ENCODE measurements around the gene CHRND.
"Not testable (repeated sequence)": the region's sequence is repeated elsewhere in the genome, so short reads cannot be mapped to it uniquely, and the experiment has no call there.

CHRND gene

GRCh38 chr2:232543928-232544631, 18.1 kb downstream of the CHRND start:
- DNase-seq, result no peak

DNA sequence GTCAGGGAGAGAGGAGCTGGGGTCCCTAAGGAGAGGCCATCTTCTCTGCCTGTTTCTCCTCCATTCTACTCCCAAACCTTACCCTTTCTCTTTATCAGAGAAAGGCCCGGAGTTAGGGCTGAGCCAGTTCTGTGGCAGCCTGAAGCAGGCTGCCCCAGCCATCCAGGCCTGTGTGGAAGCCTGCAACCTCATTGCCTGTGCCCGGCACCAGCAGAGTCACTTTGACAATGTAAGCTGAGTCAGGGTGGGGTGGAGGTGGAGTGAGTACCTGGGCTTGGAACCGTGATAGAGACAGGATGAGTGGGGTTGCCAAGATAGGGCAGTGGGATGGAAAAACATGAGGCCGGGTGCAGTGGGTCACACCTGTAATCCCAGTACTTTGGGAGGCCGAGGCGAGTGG, 18.7 kb downstream of the CHRND start:
- DNase-seq, result no peak

DNA sequence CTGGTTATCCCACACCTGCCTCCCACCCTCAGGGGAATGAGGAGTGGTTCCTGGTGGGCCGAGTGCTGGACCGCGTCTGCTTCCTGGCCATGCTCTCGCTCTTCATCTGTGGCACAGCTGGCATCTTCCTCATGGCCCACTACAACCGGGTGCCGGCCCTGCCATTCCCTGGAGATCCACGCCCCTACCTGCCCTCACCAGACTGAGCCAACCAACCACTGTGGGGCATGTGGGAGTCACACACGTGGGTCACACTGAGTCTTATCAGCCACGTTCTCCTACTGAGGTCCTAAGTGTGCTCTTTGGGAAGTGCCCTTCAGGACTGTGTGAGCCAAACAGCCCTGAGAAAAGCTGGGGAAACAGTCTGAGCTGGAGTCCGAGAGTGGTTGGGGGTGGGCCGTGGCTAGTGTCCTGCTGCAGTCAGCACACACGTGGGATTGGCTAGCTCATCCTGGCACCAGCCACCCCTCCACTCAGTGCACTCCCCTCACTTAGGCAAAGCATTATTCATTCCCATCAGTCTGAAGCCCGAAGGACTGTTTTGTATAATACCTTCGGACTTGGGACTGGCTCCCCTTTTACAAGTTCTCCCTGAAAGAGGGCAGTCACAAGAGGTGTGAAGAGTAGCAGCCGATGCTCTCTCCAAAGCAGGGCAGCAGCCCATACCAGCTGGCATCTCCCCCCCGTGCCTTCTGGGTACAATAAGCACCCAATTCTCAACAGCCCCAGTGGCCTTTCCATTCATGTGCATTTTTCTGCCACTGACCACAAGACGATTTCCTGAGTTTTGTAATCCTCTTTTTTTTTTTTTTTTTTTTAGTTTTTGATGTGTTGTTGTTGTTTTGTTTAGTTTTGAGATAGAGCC, 19.8 kb downstream of the CHRND start:
- DNase-seq, result no peak

GRCh38 chr2:232547991-232548390, 22.0 kb downstream of the CHRND start:
- no peak for DNase-seq

- no peak for DNase-seq
Measured at GRCh38 chr2:232549655-232550353, 23.8 kb downstream of the CHRND start.

GRCh38 chr2:232550354-232551249, 24.6 kb downstream of the CHRND start, which contains the start of the genes EIF4E2 and TIGD1:
Gene EIF4E2 (plus strand): TSS chr2:232550689. CDS start chr2:232550725, 36 bp downstream.
Gene TIGD1 (minus strand): TSS chr2:232550557. CDS start chr2:232549882, 675 bp downstream.
- DNase-seq, result peak; percentile 96

DNA sequence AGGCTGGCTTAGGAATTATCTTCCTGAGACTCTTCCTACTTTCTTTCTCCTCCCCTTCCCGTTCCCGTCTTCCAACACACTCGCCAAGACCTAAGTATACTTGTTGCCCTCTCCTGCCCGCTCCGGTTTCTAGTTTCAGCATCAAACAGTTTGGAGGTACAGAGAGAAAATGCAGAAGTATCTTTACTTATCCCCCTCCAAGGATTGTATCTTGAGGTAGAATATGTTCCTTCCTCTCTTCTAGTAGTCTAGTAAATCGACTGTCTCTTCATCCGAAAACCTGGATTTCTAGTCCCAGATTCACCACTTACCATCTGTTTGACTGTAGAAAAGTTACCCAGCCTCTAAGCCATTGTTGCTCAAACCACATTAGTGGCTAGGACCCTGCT, 25.3 kb downstream of the CHRND start:
- no peak for DNase-seq

DNA sequence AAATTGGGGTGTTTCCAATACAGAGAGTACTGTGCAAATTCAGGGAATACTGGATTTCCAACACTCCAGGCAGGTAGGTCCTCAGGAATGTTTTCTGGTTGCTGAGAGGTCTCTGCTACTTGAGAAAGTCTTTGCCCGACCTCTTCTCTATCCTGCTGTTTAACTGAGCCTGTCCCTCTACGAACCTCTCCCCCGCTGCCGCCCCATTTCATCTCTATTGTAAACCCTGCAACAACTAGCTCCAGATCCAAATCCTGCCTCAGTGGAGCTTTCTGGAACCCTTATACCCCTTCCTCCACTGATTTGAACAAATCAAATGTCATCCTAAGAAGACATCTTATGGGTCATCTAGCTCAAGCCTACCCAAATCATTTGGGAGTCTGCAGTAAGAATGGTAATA, 25.8 kb downstream of the CHRND start:
- DNase-seq, result no peak

- DNase-seq, result no peak
Measured at GRCh38 chr2:232556426-232556825, 30.5 kb downstream of the CHRND start.

GRCh38 chr2:232562515-232563151, 36.7 kb downstream of the CHRND start:
- DNase-seq, result no peak

- no peak for DNase-seq
Measured at GRCh38 chr2:232563580-232563979, 37.6 kb downstream of the CHRND start.

DNA sequence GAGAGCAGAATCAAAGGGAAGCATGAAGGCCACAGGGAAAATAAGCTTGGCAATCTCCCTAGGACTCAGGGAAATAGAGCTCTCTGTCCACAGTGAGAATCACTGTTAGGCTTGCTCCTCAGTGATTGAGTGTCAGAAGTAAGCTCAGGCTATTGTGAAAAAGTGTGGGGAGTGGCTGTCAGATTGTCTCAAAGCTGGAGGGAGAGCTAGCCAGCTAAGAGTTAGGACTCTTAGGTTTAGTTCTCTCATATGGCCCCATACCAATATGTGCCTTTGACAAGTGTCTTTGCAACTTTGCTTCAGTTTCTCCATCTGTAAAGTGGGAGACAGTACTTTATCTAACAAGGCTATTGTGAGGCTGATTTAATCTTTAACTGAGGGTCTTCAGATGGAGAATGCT, 41.8 kb downstream of the CHRND start:
- DNase-seq, result no peak

- no peak for DNase-seq
Measured at GRCh38 chr2:232568161-232568560, 42.2 kb downstream of the CHRND start.

- no peak for DNase-seq
Measured at GRCh38 chr2:232569541-232569940, 43.6 kb downstream of the CHRND start.

DNA sequence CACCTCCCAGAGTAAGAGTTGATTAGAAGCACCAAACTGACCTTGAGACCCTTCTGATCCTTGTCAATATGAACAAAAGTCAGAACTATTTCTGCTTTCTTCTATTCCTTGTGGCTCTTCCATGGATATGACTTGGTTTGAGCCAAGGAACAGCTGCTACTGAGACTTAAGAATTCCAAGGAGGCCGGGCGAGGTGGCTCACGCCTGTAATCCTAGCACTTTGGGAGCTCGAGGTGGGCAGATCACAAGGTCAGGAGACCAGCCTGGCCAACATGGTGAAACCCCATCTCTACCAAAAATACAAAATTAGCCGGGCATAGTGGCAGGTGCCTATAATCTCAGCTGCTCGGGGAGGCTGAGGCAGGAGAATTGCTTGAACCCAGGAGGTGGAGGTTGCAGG, 44.5 kb downstream of the CHRND start:
- not testable (repeated sequence) for DNase-seq

DNA sequence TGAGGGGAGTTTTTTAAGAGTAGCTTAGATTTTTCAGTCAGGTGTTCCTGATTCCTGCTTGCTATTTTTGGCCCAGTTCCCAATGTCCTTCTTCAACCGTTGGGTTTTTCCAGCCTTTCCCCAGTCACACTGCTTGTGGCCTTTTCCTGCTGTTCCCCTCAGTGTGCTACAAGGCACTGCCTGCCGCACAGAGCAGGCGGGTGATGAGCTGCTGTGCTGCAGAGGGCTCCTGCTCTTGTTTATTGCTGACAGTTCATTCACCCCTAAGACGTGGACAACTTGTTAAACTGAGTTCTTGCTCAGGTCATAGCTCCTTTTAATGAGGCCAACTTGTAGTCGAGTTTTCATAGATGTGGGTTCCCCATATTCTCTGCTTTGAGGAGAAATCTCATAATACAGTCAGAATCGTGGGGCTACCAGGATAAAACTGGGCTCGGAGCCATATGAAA, 45.1 kb downstream of the CHRND start:
- no peak for DNase-seq

DNA sequence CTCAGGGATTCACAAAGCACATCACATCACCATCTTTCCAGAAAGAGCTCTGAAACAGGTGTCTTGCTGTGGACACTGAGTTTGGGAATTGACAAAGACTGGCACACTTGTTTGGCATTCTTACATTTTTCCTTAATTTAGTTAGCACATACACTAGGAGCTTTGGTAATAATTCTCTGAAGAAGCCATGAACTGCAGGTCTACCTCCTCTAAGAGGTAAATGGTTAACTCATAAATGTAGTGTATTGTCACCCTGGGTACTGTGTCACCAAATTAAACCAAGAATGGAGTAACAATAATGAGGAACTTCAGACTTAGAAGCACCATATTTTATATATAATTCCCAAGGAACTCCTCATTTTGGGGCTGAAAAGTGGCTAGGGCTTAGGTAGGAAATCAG, 47.1 kb downstream of the CHRND start:
- no peak for DNase-seq

DNA sequence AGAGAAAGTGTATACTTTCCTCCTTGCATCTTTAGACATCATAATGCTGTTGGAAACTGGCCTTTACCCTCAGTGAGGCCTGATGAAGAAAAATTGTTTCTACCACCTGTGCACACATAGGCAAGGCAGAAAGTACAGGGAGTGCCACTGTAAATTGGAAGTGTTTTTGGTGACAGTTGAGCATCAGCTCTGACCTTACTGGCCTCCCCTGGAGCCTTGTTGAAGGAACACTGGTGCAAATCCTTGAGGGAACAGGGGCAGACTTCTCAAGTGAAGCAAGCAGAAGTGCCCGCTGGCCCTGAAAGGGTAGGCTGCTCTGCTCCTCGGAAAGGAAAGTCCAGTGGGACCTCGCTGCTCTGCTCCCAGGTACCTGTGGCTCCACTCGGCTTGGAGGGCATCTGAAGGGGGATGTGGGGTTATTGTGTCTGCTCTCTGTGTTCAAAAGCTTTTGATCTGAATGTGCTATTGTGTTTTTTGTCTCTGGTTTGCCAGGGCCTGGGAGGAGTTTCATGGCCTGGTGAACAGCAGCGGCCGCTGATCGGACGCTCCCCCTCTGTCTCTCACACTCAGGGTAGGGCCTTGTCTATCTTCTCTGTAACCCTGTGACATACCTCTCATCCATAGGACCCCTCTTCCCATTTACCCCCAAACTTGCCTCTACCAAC, 47.9 kb downstream of the CHRND start:
- no peak for DNase-seq

- DNase-seq, result no peak
Measured at GRCh38 chr2:232574674-232575403, 48.9 kb downstream of the CHRND start.

GRCh38 chr2:232575404-232575746, 49.4 kb downstream of the CHRND start:
- DNase-seq, result no peak

DNA sequence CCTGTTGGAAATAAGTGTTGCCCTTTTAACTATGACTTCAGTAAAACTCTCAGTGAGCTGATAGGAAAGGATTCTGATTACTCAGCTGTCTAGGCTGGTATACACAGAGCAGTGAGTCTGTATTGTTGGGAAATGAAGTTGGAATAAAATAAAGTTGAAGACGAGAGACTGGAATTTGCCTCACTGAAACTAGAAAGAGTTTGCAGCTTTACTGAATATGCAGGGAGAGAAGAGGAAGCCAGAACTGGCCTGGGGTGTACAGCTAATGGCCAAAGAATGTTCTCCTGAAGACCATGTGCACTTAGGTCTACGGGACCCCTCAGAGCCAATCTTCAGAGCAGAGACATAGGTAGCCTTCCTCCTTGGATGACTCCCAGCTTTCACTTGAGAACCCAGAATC, 51.0 kb downstream of the CHRND start:
- no peak for DNase-seq
